GM19438 (cell line): ENCODE results near the gene DNAJB7.
"Not testable (repeated sequence)": the region's sequence is repeated elsewhere in the genome, so short reads cannot be mapped to it uniquely, and the experiment has no call there.

Experiments
- ATAC-seq: cut with Tn5 transposase; IDR thresholded peaks from one replicate; pipeline ENCODE4 v1.9.1; 2021; ENCODE audit warnings: low read depth; ENCODE audit not compliant: unreplicated experiment

The DNAJB7 gene

GRCh38 chr22:40862013-40862412, at the start of gene DNAJB7:
Gene DNAJB7, minus strand, starts transcription at chr22:40862113. Its CDS starts 119 bp downstream, at chr22:40861994.
- ATAC-seq: no peak

- no peak for ATAC-seq
Observed at GRCh38 chr22:40908895-40909294, 47.0 kb upstream of the DNAJB7 start.

- no peak for ATAC-seq
Observed at GRCh38 chr22:40904101-40904500, 42.2 kb upstream of the DNAJB7 start.

DNA sequence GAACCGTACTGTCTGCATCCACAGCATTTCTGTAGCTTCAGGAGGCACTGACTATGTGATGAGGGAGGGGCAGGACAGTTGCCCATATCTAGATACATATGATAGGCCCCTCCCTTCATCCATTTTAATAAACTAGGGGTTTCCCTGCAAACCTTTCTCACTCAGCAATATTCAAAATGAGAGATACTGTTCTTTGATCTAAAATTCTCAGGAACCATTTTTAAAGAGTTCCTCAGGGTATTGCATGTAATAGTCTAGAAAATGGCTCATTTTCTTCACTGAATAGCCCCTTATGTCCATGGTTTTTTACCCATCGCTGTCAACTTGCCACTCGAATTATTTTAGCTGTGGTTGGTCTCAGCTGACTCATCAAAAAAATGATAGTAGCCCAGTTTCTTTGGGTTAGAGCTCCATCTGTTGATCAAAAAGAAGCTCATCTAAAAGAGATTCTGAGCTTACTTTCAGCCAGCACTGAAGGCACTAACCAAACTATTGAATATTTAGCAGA, 37.0 kb upstream of the DNAJB7 start:
- no peak for ATAC-seq

GRCh38 chr22:40894417-40894816, 32.5 kb upstream of the DNAJB7 start:
- ATAC-seq: no peak

DNA sequence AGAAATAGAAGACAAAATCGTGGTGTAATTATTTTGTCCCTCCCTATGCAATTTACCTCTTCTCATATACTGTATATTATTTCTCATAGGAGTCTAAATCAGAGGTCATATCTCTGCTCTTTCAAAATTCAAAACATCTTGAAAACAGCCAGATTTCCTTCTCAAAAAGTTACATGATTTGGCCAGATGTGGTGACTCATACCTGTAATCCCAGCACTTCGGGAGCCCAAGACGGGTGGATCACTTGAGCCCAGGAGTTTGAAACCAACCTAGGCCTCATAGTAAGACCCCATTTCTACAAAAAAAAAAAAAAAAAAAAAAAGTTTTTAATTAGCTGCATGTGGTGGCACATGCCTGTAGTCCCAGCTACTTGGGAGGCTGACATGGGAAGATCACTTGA, 29.0 kb upstream of the DNAJB7 start:
- no peak for ATAC-seq

DNA sequence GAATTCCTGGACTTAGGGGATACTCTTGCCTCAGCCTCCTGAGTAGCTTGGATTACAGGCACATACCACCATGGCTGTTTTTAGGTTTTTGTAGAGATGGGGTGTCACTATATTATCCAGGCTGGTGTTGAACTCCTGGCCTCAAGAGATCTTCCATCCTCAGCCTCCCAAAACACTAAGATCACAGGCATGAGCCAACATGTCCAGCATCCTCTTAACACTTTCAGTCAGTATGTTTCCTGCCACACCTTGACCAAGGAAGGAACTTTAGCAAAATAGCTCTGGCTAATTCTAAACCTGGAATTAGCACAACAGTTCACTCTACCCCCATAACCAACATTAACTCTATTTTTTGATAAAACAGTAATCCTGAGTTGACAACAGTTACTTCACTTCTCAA, 27.2 kb upstream of the DNAJB7 start:
- no peak for ATAC-seq

DNA sequence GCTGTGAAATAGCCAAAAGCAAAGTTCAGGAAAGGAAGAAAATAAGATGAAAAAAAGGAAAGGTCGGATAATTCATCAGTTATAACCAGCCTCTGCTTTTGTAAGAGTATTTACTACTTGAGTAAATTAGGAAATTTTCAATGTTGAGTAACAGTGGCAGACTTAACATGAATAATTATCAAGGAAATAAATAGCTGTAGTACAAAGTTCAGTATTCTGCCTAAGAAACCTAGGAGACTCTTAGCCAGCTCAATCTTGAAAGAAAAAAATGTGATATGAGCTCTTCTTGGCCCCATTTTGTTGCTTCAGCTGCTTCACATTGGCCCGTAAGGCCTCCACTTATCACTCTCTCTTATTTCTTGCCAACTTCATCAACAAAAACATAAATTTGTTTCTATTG, 17.0 kb upstream of the DNAJB7 start:
- no peak for ATAC-seq

- no peak for ATAC-seq
Observed at GRCh38 chr22:40877488-40877887, 15.6 kb upstream of the DNAJB7 start.

- ATAC-seq: no peak
Observed at GRCh38 chr22:40876907-40877306, 15.0 kb upstream of the DNAJB7 start.

DNA sequence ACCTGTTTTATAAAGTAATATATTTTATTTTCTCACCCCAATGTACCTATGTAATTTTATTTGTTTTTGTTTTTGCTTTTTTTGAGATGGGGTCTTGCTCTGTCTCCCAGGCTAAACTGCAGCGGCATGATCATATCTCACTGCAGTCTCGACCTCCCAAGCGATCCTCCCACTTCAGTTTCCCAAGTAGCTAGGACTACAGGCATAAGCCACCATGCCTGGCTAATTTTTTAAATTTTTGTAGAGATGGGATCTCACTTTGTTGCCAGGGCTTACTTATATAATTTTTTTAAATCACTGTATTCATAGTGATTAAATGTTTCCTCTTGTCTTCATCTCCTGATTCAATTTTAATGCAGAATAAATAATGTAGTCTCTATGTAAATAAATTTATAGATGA, 13.2 kb upstream of the DNAJB7 start:
- ATAC-seq: no peak

GRCh38 chr22:40874016-40874415, 12.1 kb upstream of the DNAJB7 start:
- no peak for ATAC-seq

DNA sequence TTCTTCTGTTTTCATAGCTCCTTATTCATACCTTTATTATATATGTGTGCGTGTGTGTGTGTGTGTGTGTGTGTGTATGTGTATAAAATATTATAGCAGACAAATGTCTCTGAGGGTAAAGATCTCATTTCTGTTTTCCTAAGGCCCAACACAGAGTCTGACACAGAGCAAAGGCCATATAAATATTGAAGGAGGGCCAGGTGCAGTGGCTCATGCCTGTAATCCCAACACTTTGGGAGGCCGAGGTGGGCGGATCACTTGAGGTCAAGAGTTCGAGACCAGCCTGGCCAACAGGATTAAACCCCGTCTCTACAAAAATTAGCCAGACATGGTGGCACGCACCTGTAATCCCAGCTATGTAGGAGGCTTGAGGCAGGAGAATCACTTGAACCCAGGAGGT, 6.5 kb upstream of the DNAJB7 start:
- ATAC-seq: not testable (repeated sequence)

- no peak for ATAC-seq
Observed at GRCh38 chr22:40867109-40867508, 5.2 kb upstream of the DNAJB7 start.

DNA sequence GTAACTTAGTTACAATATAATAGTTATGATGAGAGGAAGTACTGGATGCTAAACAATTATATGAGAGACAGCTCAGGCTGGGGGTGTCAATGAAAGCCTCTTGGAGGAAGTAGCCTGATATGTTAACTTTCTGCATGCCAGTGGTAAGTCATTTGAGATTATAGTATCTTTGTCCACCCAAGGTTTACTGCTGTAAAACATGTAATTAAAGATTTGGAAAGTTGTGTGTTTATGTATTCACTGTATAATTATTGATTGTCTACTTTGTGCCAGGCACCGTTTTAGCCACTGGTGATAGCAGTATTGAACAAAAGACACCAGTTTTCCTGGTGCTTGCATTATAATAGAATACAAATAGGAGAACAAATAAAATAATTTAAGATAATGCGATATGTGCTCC, 624 bp upstream of the DNAJB7 start:
- ATAC-seq: no peak

- ATAC-seq: no peak
Observed at GRCh38 chr22:40857309-40857855, 4.5 kb downstream of the DNAJB7 start.

GRCh38 chr22:40856513-40857308, 5.2 kb downstream of the DNAJB7 start, which contains the start of the genes ST13 and XPNPEP3:
Gene ST13, minus strand, starts transcription at chr22:40856639. Its CDS starts 99 bp downstream, at chr22:40856540.
Gene XPNPEP3, plus strand, starts transcription at chr22:40857148. Its CDS starts 34 bp downstream, at chr22:40857182.
- peak; percentile 92 for ATAC-seq

DNA sequence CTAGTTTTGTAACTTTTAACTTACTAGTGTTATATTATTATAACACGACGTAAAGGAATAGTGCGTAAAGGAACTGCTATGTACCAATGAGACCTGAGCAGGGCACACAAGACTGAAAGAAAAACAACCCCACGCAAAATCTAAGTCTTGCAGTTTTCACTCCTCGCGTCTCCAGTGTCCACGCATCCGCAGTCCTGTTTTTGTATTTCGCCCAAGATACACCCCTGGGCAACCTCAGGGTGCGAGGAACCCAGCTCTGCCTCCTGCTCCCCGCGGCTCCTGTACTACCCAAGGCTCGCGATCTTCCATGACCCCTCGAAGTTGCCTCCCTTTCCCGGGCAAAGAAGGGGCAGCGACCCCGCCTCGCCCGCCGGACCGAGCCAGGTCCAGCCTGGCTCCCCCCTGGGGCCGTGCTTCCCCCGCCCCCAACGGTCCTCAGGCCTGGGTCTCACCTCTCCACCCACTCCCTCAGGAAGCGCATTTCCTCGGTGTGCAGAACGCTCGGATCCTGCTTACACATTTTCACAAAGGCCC, 5.9 kb downstream of the DNAJB7 start:
- ATAC-seq: peak; percentile 21

DNA sequence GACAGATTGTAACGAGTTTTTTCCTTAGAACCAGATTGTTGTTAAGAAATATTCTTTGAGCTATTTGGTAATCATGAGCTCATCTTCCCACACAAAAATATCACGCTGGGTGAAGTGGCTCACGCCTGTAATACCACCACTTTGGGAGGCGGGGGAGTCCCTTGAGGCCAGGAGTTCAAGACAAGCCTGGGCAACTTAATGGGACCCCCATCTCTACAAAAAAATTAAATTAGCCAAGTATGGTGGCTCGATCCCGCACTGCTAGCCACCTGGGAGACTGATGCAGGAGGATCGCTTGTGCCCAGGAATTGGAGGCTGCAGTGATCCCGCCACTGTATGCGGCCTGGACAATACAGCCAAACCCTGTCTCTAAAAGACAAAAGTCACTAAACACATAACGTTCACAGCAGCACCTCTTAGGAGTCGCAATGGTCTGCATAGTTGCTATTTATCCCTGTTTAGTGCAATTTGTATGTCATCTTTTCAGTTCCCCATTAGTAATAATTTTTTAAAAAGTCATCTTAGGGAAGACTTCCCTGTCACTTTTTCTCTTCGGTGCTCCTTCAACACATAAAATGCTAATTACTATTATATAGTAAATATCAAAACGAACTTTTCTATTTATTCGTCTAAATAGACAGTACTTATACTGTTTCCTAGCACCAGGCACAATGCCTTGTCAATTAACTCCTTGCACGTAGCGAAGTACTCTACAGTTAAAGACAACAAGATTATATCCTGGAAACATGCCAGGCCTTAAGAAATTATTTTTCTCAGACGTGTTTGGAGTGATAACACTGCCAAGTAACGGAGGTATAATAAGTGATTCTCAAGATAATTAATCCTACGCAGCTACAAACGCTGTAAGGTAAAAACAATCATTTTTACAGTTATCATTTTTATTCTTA, 6.6 kb downstream of the DNAJB7 start:
- no peak for ATAC-seq

- no peak for ATAC-seq
Observed at GRCh38 chr22:40853961-40854360, 8.0 kb downstream of the DNAJB7 start.

DNA sequence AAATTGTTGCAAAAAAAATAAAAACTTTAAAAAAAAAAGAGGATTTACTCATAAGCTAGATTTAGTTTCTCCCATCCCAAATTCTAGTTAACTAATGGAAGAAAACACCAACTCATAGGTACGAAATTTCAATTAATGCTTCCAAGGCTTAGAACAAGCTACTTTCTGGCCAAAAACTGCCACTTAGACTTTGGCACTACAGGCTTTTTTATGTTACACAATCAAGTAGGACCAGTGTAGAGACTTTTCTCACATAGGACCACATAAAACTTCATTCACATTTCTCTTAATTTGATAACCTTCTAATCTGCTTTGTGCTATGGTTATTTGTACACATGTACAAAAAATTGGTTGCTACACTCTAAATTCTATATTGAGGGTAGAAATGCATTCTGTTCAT, 8.6 kb downstream of the DNAJB7 start:
- no peak for ATAC-seq
